Heart left ventricle (tissue), 16 donors: Measurements from ENCODE around the gene FBXL17. TPM values are rescaled to one million over a fixed set of nuclear protein-coding genes. Genes with fewer than 3 reads are reported as not detected.

Experiments
- ATAC-seq, 4 donors: fragments of 200-7000 bp; cut with Tn5 transposase; one replicate each; pipeline ENCODE4 v1.9.1; 2020 to 2022; ENCODE audit warnings: moderate library complexity in 4 of 4, mild to moderate bottlenecking in 3 of 4, moderate number of reproducible peaks in 1 of 4
- DNase-seq, 5 donors: peaks; one replicate each; pipeline ENCODE4 v3.0.0-alpha.2; 2020
- H3K27ac ChIP-seq, 12 donors: fragments of 200-600 bp; sonication (generic) in 4 of 12; one replicate each; pipeline versions ENCODE4 v1.5.0 to v1.8.0; 2016 to 2022; ENCODE audit warnings: mild to moderate bottlenecking in 2 of 12
- H3K27me3 ChIP-seq, 9 donors: fragments of 200-600 bp; sonication (generic) in 2 of 9; one replicate each; pipeline versions ENCODE4 v1.5.1 to v1.8.0; 2016 to 2022; ENCODE audit warnings: mild to moderate bottlenecking in 3 of 9
- H3K36me3 ChIP-seq, 9 donors: fragments of 200-600 bp; sonication (generic) in 2 of 9; one replicate each; pipeline versions ENCODE4 v1.5.0 to v1.8.0; 2018 to 2022; ENCODE audit warnings: mild to moderate bottlenecking in 2 of 9
- H3K4me1 ChIP-seq, 12 donors: fragments of 200-600 bp; sonication (generic) in 4 of 12; one replicate each; pipeline versions ENCODE4 v1.5.0 to v1.8.0; 2016 to 2022; ENCODE audit warnings: mild to moderate bottlenecking in 3 of 12
- H3K4me3 ChIP-seq, 12 donors: fragments of 200-600 bp; sonication (generic) in 4 of 12; one replicate each; pipeline versions ENCODE4 v1.5.0 to v1.8.0; 2017 to 2022; ENCODE audit warnings: mild to moderate bottlenecking in 9 of 12, moderate library complexity in 4 of 12
- H3K9me3 ChIP-seq, 12 donors: fragments of 200-600 bp; sonication (generic) in 4 of 12; one replicate each; pipeline versions ENCODE4 v1.5.0 to v1.8.0; 2016 to 2022; ENCODE audit warnings: mild to moderate bottlenecking in 1 of 12
- POLR2A ChIP-seq, 2 donors: fragments of 450-650 bp; IDR thresholded peaks; one replicate each; pipeline ENCODE4 v1.6.1; 2017; ENCODE audit warnings: antibody characterized with exemption in 2 of 2, mild to moderate bottlenecking in 2 of 2, moderate library complexity in 2 of 2
- WGBS, 4 donors: extraction: QIAGEN DNeasy Blood & Tissue Kit in 2 of 4; methylation state at CpG; one replicate each; pipeline versions ENCODE4 v1.1.5 to v1.1.7; 2013 to 2018; 5-methylcytosine and 5-hydroxymethylcytosine counted together
- intact Hi-C, 10 donors: fragments of 100-400 bp; cut with DNase I; formaldehyde crosslinking; loops; one replicate each; pipeline versions ENCODE4 v1.11.1 to v1.14.2; 2022
- polyA plus RNA-seq, 2 donors: library from polyadenylated mRNA; stranded (reverse); fragments of 200-250 nt; gene quantifications; one replicate each; pipeline ENCODE4 v1.2.3, GENCODE V29; 2013
- total RNA-seq, 9 donors: library from RNA; depleted of rRNA in 2 of 9; stranded (reverse); fragments of >200 nt in 2 of 9; fragmentation: NEBNext Ultra II Directional in 3 of 9; extraction: Animal tissue kit (Norgen Biotek cat#: 25700) in 3 of 9; gene quantifications; one replicate each; pipeline versions ENCODE4 v1.1.0 to v1.2.4, GENCODE V29; 2016 to 2023
- TF ChIP-seq, protein P1 (sequence below), 12 donors: fragments of 200-600 bp; sonication (generic) in 4 of 12; IDR thresholded peaks; one replicate each; pipeline versions ENCODE4 v1.5.0 to v1.8.0; 2018 to 2022; ENCODE audit warnings: antibody characterized with exemption in 12 of 12, mild to moderate bottlenecking in 5 of 12
- donor health status: ischemic (EF 13 %, LVEDD 7.1; RV severe dilation, severe dysfunction).
- donor health status: healthy with polysubstance abuse.
- donor health status: DM: no; HTN: yes; CAD: no.
- donor health status: DM: no; HTN: no; CAD: no.
- donor health status: ischemic (EF 25% LVEDD 6.9; RV normal size, moderate dysfunction).
- donor health status: ischemic (EF 25% LVEDD 5.7; RV mildly dilated, moderate dysfunction).
- donor health status: healthy.
- donor health status: DM: yes; HTN: yes; CAD: no.
- donor health status: ischemic (EF 35%, LVEDD 5.7; RV mildly dilated, moderate dysfunction).
- donor health status: nonischemic (EF 11% LVEDD 7.7; RV severe dilation, severe dysfunction).
- donor health status: DM: yes; HTN: yes; CAD: no.
- donor health status: PGD.
- donor health status: ischemic (EF 29% LVEDD 5.4; RV normal size, mild dysfunction).
- donor health status: nonischemic (EF 23%, LVEDD 6.1; RV moderate dilation, normal function).

FBXL17 gene
- total and polyA plus RNA-seq, 11 donors = 10.2 to 39.4 (median 33.1) TPM

DNA sequence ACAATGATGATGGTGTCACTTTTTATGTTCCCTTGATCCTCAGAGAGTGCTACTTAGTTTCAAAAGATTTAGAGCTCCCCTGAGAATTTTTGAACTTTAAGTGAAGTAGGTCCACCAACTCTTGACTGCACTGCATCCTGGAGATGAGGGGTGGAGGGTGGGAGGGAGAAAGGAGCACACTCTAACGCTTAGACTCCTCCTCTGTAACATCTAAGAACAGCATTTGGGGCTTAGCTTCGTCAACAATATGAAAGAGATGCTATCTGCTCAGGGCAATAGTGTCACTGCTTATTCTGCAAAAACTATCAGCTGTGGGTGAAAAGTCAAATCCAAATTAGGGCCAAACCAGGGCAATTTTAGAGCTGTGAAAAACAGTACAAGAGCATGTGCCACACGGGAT lies 468.4 kb downstream of the FBXL17 start:
- intact Hi-C loops = no loop called here
- WGBS, 4 donors = 83 to 93% (median 86%) methylated on average over 3 of the region's 3 CpGs
- no peak for ATAC-seq

GRCh38 chr5:107900721-107901120 lies 481.2 kb downstream of the FBXL17 start:
- ATAC-seq = no peak
- 90 to 95% (median 94%) methylated on average over 3 of the region's 3 CpGs for WGBS, 4 donors

More for the DNA sequence above, 468.4 kb downstream of the FBXL17 start:
- DNase-seq = no peak
- no peak overlapping the region for H3K27ac ChIP-seq
- no peaks in the 10 kb centered on the region for H3K4me1 ChIP-seq
- no peak overlapping the region for H3K4me3 ChIP-seq
- H3K36me3 ChIP-seq = no peaks in the 10 kb centered on the region
- TF ChIP-seq, protein P1, sequence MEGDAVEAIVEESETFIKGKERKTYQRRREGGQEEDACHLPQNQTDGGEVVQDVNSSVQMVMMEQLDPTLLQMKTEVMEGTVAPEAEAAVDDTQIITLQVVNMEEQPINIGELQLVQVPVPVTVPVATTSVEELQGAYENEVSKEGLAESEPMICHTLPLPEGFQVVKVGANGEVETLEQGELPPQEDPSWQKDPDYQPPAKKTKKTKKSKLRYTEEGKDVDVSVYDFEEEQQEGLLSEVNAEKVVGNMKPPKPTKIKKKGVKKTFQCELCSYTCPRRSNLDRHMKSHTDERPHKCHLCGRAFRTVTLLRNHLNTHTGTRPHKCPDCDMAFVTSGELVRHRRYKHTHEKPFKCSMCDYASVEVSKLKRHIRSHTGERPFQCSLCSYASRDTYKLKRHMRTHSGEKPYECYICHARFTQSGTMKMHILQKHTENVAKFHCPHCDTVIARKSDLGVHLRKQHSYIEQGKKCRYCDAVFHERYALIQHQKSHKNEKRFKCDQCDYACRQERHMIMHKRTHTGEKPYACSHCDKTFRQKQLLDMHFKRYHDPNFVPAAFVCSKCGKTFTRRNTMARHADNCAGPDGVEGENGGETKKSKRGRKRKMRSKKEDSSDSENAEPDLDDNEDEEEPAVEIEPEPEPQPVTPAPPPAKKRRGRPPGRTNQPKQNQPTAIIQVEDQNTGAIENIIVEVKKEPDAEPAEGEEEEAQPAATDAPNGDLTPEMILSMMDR (IDR thresholded peaks at IDR 0.05) = no peak
- TF ChIP-seq POLR2A (IDR thresholded peaks at IDR 0.05) = no peak
- H3K9me3 ChIP-seq = peaks cover 0 to under 1% (median 0%) of the 10 kb centered on the region in 12 donors
- H3K27me3 ChIP-seq = no peaks in the 10 kb centered on the region

DNA sequence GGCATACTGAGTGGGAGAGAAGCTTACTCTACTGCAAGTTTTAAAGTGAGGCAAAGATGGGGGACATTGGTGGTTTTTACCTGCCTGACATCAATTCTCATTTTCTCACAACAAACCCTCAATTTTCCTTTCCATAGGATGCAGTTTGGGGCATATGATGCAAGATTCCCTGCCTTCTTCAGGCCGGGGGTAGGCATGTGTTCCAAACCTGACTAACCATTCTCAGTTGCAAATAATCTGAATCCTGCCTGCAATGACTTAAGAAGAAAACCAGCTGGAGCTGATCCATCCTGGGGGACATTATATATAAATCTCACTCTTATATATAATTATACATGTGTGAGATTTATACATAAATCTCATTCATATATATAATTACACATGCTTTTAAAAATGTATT lies 487.5 kb downstream of the FBXL17 start:
- Histone ChIP-seq H3K27me3 (no peaks in the 10 kb centered on the region), H3K4me1 (peaks cover 0 to 19% (median 4%) of the 10 kb centered on the region in 12 donors), H3K36me3 (no peaks in the 10 kb centered on the region), H3K27ac (peak overlapping the region in 1 of 12 donors; percentile 42), H3K4me3 (peak overlapping the region in 1 of 12 donors; percentile 1), H3K9me3 (no peaks in the 10 kb centered on the region)
- intact Hi-C loops = no loop called here
- 58 to 76% (median 71%) methylated on average over 1 of the region's 1 CpG for WGBS, 4 donors
- DNase-seq (no peak), ATAC-seq (no peak)
- TF ChIP-seq, protein P1 (IDR thresholded peaks at IDR 0.05) = no peak
- no peak for TF ChIP-seq POLR2A (IDR thresholded peaks at IDR 0.05)

More at GRCh38 chr5:107900721-107901120, 481.2 kb downstream of the FBXL17 start:
- no peaks in the 10 kb centered on the region for H3K9me3 ChIP-seq
- no peak for TF ChIP-seq POLR2A (IDR thresholded peaks at IDR 0.05)
- no peaks in the 10 kb centered on the region for H3K27me3 ChIP-seq
- no peak overlapping the region for H3K27ac ChIP-seq
- intact Hi-C loops = no loop called here
- no peaks in the 10 kb centered on the region for H3K4me1 ChIP-seq
- H3K36me3 ChIP-seq = no peaks in the 10 kb centered on the region
- no peak overlapping the region for H3K4me3 ChIP-seq
- no peak for DNase-seq

DNA sequence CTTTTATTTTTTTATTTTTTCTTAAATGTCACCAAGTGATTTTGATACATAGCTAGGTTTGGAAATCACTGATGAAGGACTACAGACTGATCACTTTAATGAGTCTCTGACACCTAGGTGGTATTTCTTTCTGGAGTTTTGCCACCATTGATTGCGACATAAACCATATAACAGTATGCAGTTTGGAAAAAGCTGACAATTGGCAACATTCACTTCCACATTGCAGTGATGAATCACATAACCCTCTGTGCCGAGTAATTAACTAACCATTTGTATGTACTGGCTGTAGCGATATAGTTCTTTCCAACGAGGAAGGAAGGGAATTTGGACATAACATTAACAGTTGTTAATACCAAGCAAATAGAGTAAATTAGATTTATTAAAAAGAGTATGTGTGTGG lies 488.3 kb downstream of the FBXL17 start:
- intact Hi-C loops = no loop called here
- Histone ChIP-seq H3K36me3 (no peaks in the 10 kb centered on the region), H3K27ac (peak overlapping the region in 1 of 12 donors; percentile 42), H3K4me3 (peak overlapping the region in 1 of 12 donors; percentile 1), H3K9me3 (no peaks in the 10 kb centered on the region), H3K27me3 (no peaks in the 10 kb centered on the region), H3K4me1 (peaks cover 0 to 19% (median 4%) of the 10 kb centered on the region in 12 donors)
- ATAC-seq (peak in 3 of 4 donors; percentile 57 to 91 (median 73)), DNase-seq (no peak)
- no peak for TF ChIP-seq POLR2A (IDR thresholded peaks at IDR 0.05)
- TF ChIP-seq, protein P1 (IDR thresholded peaks at IDR 0.05) = no peak
- 50 to 60% (median 52%) methylated on average over 4 of the region's 4 CpGs for WGBS, 4 donors

DNA sequence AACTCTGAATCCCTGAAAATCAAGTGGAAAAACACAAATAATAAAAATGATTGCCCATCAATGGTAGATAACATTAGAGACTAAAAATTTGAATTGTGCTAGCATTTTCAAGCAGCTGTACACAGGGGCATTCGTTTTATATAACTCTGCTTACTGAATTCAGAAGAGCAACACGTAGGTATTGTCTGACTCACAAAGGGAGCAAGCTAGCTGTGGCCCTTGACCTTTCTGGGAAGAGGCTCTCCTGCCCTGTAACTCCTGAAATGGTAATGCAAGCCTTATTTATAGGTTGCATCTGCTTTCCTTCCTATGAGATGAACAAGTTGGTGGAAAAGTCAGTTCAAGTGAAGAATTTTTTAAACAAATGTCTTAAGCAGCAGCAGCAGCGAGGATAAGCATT lies 492.5 kb downstream of the FBXL17 start:
- intact Hi-C loops = no loop called here
- WGBS, 4 donors = 83 to 91% (median 87%) methylated on average over 3 of the region's 3 CpGs
- Histone ChIP-seq H3K27me3 (no peaks in the 10 kb centered on the region), H3K4me3 (no peak overlapping the region), H3K36me3 (no peaks in the 10 kb centered on the region), H3K9me3 (no peaks in the 10 kb centered on the region), H3K27ac (no peak overlapping the region), H3K4me1 (peaks cover 0 to 31% (median 7%) of the 10 kb centered on the region in 12 donors)
- ATAC-seq = no peak
- TF ChIP-seq, protein P1 (IDR thresholded peaks at IDR 0.05) = no peak
- TF ChIP-seq POLR2A (IDR thresholded peaks at IDR 0.05) = no peak
- no peak for DNase-seq
